Activated naive CD8-positive, alpha-beta T cell treated with anti-CD3 and anti-CD28 coated beads, Interleukin-2, amount 50 U/mL, for 24 hours (primary cell): ENCODE measurements around the gene REPS2.

Experiments
- ATAC-seq: fragments of 150-1000 bp; cut with Tn5 transposase; one replicate; pipeline ENCODE4 v1.10.0; 2021
- DNase-seq: peaks from one replicate; pipeline ENCODE4 v3.0.0; 2021
- H3K27ac Mint-ChIP-seq: one replicate; pipeline ENCODE4 v1.8.0; 2021; ENCODE audit warnings: mild to moderate bottlenecking, mixed read lengths
- H3K27me3 Mint-ChIP-seq: one replicate; pipeline ENCODE4 v1.8.0; 2021; ENCODE audit warnings: mixed read lengths
- H3K36me3 Mint-ChIP-seq: one replicate; pipeline ENCODE4 v1.8.0; 2021; ENCODE audit warnings: low read depth, mixed read lengths
- H3K4me1 Mint-ChIP-seq: one replicate; pipeline ENCODE4 v1.8.0; 2021; ENCODE audit warnings: mixed read lengths
- H3K4me3 Mint-ChIP-seq: one replicate; pipeline ENCODE4 v1.8.0; 2021; ENCODE audit warnings: mild to moderate bottlenecking, moderate library complexity, mixed read lengths
- H3K9me3 Mint-ChIP-seq: one replicate; pipeline ENCODE4 v1.8.0; 2021; ENCODE audit warnings: mixed read lengths

The REPS2 gene

DNA sequence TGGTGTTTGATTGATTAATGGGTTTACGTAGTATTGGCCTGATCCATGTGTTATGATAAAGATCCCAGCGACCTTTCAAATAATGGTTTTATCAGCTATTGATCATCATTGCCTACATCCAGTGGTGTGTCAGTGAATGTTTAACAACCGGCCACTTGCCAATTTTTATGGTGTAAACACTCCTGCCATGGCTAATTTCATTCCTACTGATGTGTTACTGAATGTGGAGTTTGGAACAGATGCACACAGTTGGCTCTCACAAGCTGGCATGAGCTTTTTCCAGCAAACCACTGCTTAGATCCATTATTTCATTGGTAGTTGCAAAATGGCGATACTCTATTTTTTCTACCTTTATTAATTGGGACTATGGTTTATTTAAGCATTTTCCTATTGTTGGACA is 139.9 kb downstream of the REPS2 start:
- H3K27ac Mint-ChIP-seq, result no peak overlapping the region
- no peaks in the 10 kb centered on the region for H3K9me3 Mint-ChIP-seq
- H3K4me3 Mint-ChIP-seq, result no peak overlapping the region
- no peaks in the 10 kb centered on the region for H3K4me1 Mint-ChIP-seq
- no peaks in the 10 kb centered on the region for H3K36me3 Mint-ChIP-seq
- H3K27me3 Mint-ChIP-seq, result peaks cover 2% of the 10 kb centered on the region
- ATAC-seq (no peak), DNase-seq (no peak)

DNA sequence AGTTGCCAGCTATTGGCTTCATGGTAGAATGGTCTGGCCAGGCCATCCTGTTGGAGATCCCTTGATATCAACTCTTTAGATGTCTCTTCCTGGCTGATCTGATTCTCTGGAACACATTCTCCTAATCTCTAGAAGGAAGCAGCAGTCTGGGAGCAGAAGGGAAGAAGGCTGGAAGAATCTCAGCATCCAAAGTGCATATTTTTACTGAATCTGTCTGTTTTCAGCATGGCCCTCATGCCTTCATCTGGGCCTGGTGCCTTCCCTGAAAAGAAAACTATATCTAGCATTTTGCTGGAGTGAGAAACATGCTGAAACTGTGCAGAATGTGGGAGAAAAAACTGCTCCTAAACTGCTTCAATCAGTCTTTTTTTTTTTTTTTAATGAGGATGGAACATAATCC is 148.7 kb downstream of the REPS2 start:
- H3K27ac Mint-ChIP-seq, result no peak overlapping the region
- DNase-seq (no peak), ATAC-seq (no peak)
- no peak overlapping the region for H3K4me3 Mint-ChIP-seq
- H3K9me3 Mint-ChIP-seq, result no peaks in the 10 kb centered on the region
- H3K36me3 Mint-ChIP-seq, result no peaks in the 10 kb centered on the region
- H3K4me1 Mint-ChIP-seq, result no peaks in the 10 kb centered on the region
- H3K27me3 Mint-ChIP-seq, result peaks cover 2% of the 10 kb centered on the region

DNA sequence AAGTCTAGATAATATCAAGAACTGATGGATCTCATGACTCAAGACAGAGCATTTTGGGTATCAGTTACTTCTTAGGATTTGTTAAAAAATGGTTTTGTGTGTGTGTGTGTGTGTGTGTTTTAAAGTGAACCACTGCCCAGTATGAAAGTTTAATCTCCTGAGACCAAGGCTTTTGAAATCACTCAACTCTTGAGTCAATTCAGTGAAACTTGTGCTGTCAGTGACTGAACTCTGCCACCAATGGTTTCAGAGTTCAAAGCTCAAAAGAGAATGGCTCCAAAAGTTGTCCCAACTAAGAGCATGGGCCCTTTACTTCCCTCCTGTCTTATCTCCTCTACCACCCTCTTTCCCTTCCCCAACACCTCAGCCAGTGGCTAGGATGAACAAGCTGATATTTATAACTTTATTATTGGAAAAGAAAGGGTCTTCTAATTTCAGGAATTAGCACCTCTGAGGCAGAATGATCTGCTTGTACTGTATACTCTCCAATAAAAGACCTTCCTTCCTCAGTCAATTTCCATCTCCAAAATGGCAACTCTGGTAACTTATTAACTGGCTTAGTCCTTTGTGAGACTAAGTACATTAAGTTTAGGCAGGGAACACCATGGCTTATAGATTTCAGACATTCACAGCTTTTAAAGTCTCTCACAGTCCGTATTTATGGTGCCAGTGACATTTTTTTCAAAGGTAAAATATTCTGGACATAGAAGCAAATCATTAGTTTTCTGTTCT is 152.2 kb downstream of the REPS2 start:
- H3K36me3 Mint-ChIP-seq, result no peaks in the 10 kb centered on the region
- no peak overlapping the region for H3K4me3 Mint-ChIP-seq
- ATAC-seq, result no peak
- no peak for DNase-seq
- H3K4me1 Mint-ChIP-seq, result no peaks in the 10 kb centered on the region
- H3K27ac Mint-ChIP-seq, result no peak overlapping the region
- no peaks in the 10 kb centered on the region for H3K9me3 Mint-ChIP-seq
- peaks cover 2% of the 10 kb centered on the region for H3K27me3 Mint-ChIP-seq

DNA sequence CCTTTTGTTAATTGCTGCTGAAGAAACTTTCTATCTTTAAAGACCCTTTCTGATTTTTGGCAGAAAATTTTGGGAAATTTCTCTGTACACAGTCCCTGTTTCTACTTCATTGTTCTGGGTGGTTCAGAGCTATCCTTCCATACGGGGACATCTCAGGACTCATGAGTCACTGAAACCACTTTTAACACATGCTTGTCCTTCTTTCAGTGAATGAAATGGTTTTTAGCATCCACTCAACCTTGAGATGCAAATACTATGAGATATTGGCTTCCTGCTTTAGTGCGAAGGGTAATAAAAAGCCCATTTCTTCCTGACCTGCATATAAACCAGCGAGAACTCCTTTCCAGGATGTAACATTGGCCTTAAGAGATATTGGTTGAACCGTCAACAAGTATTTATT is 158.0 kb downstream of the REPS2 start:
- no peaks in the 10 kb centered on the region for H3K27me3 Mint-ChIP-seq

DNA sequence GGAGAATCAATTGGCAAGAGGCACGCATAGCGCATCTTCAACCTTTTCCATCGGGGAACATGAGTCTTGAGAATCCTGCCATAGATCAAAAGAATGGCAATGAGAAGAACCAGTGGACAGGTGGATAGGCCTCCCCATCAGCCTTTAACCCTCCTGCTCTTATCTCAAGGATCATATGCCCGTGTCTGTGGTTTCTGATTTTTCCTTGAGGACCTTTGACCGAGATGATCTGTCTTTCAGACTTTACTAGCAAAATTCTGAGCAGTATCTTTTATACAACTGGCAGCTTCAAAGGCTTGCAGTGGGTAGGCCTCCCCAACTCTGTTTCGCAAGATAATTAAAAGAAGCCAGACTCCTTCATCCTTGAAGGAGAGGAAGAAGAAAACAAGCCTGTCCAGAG is 174.4 kb downstream of the REPS2 start:
- no peak overlapping the region for H3K27ac Mint-ChIP-seq
- no peaks in the 10 kb centered on the region for H3K4me1 Mint-ChIP-seq
- no peak overlapping the region for H3K4me3 Mint-ChIP-seq
- H3K9me3 Mint-ChIP-seq, result no peaks in the 10 kb centered on the region
- H3K27me3 Mint-ChIP-seq, result no peaks in the 10 kb centered on the region
- H3K36me3 Mint-ChIP-seq, result no peaks in the 10 kb centered on the region
- DNase-seq, result no peak
- ATAC-seq, result no peak

More for the DNA sequence above, 158.0 kb downstream of the REPS2 start:
- no peak overlapping the region for H3K27ac Mint-ChIP-seq
- DNase-seq (no peak), ATAC-seq (no peak)
- no peaks in the 10 kb centered on the region for H3K9me3 Mint-ChIP-seq
- no peaks in the 10 kb centered on the region for H3K4me1 Mint-ChIP-seq
- H3K4me3 Mint-ChIP-seq, result no peak overlapping the region
- no peaks in the 10 kb centered on the region for H3K36me3 Mint-ChIP-seq

DNA sequence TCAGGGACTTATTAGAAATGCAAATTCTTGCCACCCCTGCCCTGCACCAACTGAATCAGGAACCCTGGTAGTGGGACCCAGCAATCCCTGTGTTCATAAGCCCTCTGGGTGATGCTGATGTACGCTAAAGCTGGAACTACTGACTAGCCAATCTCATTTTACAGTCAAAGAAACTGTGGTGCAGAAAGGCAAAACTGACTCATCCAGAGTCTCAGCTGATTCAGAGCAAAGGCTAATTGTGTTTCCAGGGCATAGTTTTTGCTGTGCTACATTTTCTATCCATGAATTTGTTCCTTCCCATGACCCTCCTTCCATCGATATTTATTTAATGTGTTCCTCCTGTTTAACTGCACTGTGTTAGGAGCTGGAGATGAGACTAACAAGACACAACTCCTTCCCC is 207.5 kb downstream of the REPS2 start:
- no peaks in the 10 kb centered on the region for H3K36me3 Mint-ChIP-seq
- no peak overlapping the region for H3K4me3 Mint-ChIP-seq
- no peaks in the 10 kb centered on the region for H3K9me3 Mint-ChIP-seq
- ATAC-seq (no peak), DNase-seq (no peak)
- H3K4me1 Mint-ChIP-seq, result no peaks in the 10 kb centered on the region
- no peak overlapping the region for H3K27ac Mint-ChIP-seq
- H3K27me3 Mint-ChIP-seq, result no peaks in the 10 kb centered on the region

DNA sequence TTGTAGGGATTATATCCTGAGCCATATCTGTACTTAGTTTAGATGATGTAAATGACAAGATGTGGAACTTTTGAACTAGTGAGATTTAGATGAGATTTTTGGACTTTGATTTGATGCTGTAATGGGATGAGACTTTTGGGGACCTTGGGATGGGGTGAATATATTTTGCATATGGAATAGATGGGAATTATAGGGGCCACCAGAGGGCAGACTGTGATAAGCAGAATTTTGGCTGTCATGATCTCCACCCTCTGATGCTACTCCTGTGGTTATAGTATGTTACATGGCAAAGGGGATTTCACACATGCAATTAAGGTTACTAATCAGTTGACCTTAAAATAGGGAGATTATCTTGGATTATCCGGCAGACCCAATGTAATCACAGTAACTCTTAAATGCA is 214.5 kb downstream of the REPS2 start:
- Mint-ChIP-seq H3K27me3 (no peaks in the 10 kb centered on the region), H3K4me1 (no peaks in the 10 kb centered on the region), H3K36me3 (no peaks in the 10 kb centered on the region), H3K27ac (no peak overlapping the region), H3K9me3 (peaks cover 23% of the 10 kb centered on the region), H3K4me3 (no peak overlapping the region)
- DNase-seq (no peak), ATAC-seq (no peak)

DNA sequence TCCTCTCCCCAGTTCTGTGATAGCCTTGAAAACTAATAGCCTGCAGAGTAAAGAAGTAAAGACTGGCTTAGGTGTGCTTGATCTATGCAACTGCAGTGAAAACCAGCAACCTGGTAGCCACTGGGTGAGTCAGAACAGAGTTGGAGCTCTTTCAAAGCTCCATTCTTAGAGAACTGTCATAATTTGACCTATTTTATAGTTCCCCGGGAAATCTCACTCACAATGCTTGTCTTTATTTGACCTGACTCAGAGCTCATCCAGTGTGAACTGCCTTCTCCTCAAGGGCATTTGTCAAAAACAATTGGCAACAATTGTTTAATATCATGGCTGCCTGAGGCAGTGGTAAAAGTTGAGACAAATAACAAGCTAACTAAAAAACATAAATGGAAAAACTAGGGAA is 215.5 kb downstream of the REPS2 start:
- Mint-ChIP-seq H3K4me3 (no peak overlapping the region), H3K27ac (no peak overlapping the region), H3K4me1 (no peaks in the 10 kb centered on the region), H3K27me3 (no peaks in the 10 kb centered on the region), H3K9me3 (peaks cover 23% of the 10 kb centered on the region), H3K36me3 (no peaks in the 10 kb centered on the region)
- DNase-seq, result no peak
- no peak for ATAC-seq

DNA sequence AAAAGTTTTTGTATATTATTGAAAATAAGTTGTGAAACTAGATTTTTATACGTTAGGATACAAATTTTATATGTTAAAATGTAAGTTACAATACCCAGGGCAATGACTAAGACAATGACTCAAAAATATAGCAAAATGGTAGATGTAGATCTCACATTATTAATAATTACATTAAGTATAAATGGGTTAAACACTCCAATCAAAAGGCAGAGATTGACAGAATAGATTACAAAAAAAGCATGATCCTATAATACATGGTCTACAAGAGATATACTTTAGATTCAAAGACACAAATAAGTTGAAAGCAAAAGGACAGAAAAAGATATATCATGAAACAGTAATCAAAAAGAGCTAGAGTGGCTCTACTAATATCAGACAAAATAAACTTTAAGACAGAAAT is 217.6 kb downstream of the REPS2 start:
- Mint-ChIP-seq H3K27me3 (no peaks in the 10 kb centered on the region), H3K27ac (no peak overlapping the region), H3K4me1 (no peaks in the 10 kb centered on the region), H3K4me3 (no peak overlapping the region), H3K36me3 (no peaks in the 10 kb centered on the region), H3K9me3 (peaks cover 23% of the 10 kb centered on the region)
- ATAC-seq (no peak), DNase-seq (no peak)

DNA sequence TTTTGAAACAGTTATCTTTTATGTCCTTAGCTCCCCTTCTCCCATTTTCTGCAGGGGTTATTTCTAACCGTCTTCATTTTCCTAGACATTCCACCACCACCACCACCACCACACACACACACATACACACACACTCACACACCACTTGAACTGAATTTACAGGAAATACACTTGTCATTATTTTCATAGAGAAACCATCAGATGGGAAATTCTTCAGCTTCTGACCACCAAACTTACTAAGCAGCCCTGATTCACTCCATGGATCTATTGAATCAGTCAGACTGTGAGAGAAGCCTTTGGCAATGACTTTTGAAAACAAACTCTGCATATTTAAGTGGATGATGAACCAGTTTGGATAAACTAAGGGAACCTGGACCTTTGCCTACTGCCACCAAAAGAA is 218.5 kb downstream of the REPS2 start:
- ATAC-seq (no peak), DNase-seq (no peak)
- H3K27ac Mint-ChIP-seq, result no peak overlapping the region
- H3K4me1 Mint-ChIP-seq, result no peaks in the 10 kb centered on the region
- H3K9me3 Mint-ChIP-seq, result peaks cover 23% of the 10 kb centered on the region
- H3K27me3 Mint-ChIP-seq, result no peaks in the 10 kb centered on the region
- H3K4me3 Mint-ChIP-seq, result no peak overlapping the region
- H3K36me3 Mint-ChIP-seq, result no peaks in the 10 kb centered on the region

DNA sequence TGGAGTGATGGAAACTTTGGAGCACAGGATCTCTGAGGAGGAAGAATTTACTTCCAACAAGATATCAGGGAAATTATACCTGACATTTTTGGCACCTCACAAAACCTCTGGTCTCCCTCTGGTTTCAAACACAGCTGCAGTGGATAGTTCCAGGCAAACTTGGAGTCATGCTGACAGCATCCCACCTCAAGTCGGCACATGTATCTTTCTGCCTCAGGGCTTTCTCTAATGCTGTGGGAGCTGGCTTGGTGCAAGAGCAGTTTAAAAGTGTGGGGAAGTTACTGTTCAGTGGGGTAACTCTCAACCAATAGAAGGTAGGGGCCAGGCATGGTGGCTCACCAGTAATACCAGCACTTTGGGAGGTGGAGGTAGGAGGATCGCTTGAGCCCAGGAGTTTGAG is 221.5 kb downstream of the REPS2 start:
- Mint-ChIP-seq H3K27me3 (no peaks in the 10 kb centered on the region), H3K4me1 (no peaks in the 10 kb centered on the region), H3K27ac (no peak overlapping the region), H3K9me3 (peaks cover 13% of the 10 kb centered on the region), H3K36me3 (no peaks in the 10 kb centered on the region), H3K4me3 (no peak overlapping the region)
- ATAC-seq (no peak), DNase-seq (no peak)

DNA sequence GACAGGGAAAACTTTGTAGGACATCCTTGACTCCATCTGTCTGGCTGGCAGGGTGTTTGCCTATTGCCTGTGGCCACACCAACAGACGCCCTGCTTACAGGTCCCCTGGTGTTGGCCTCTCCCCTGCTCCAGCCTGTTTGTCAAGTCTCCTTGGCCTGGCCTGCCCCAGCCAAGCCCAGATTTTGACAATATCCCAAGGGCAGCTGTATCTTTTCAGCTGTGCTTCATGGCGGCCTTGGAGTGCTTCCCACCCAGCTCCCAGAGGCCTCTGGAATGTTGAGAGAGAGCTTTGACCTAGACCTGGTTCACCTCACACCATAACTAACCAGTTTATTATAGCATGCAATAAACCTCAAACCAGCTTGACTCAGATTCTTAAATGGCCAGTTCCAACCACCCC is 224.5 kb downstream of the REPS2 start:
- Mint-ChIP-seq H3K27ac (no peak overlapping the region), H3K36me3 (no peaks in the 10 kb centered on the region), H3K4me3 (no peak overlapping the region), H3K4me1 (no peaks in the 10 kb centered on the region), H3K27me3 (no peaks in the 10 kb centered on the region), H3K9me3 (no peaks in the 10 kb centered on the region)
- ATAC-seq (no peak), DNase-seq (no peak)

DNA sequence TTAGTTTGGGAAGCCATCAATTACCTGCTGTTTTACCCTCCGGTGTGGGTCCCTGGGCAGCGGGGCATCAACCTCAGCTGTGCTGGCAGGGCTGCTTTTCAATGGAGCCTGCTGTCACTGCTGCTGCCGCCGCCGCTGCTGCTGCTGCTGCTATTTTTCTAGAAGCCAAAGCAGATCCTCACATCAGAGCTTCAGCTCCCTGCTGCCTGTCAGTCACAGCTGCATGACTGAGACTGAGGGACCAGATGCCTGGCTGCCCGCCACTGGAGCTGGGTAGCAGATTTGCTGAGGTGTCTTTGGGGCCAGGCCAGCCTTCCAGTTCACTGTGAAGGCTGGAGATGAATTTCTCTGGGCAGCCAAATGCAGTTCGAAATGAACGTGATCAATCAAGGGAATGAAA is 228.2 kb downstream of the REPS2 start:
- H3K36me3 Mint-ChIP-seq, result no peaks in the 10 kb centered on the region
- no peak overlapping the region for H3K4me3 Mint-ChIP-seq
- H3K27ac Mint-ChIP-seq, result no peak overlapping the region
- H3K27me3 Mint-ChIP-seq, result no peaks in the 10 kb centered on the region
- H3K9me3 Mint-ChIP-seq, result no peaks in the 10 kb centered on the region
- no peak for ATAC-seq
- DNase-seq, result no peak
- H3K4me1 Mint-ChIP-seq, result no peaks in the 10 kb centered on the region

DNA sequence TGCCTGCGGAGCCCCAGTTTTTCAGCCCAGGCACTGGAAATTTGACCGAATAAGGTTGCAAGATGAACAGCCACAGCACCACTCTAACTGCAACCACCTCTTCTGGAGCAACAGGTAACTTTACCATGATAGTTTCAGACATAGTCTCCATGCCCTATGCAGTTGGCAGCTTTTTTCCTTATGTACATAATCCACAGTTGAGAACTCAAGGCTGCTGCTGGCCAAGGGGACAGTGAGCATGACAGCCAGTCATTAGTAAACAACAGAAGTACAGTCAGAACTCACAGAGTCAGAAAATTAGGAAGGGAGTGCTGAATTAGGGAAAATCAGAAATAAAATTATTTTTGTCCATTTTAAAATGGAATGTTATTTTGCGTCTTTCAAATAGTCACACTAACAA is 235.9 kb downstream of the REPS2 start:
- no peak for ATAC-seq
- no peak for DNase-seq
- Mint-ChIP-seq H3K4me3 (no peak overlapping the region), H3K9me3 (no peaks in the 10 kb centered on the region), H3K4me1 (no peaks in the 10 kb centered on the region), H3K36me3 (no peaks in the 10 kb centered on the region), H3K27ac (no peak overlapping the region), H3K27me3 (no peaks in the 10 kb centered on the region)

DNA sequence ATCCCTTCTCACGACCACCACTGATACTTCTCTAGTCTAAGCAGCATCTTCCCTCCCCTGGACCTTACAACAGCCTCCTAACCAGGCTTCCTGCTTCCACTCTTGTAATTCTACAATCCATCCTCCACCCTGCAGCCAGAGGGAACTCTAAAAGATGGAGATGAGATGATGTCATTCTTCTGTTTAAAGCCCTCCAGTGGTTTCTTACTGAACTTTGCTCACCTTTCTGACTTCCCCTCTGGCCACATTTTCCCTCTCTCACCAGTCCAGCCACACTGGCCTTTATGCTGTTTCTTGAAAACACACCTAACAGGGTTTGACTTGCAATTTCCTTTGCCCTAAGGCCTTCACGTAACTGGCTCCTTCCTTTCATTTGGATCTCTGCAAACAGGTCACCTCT is 237.1 kb downstream of the REPS2 start:
- Mint-ChIP-seq H3K4me3 (no peak overlapping the region), H3K4me1 (no peaks in the 10 kb centered on the region), H3K36me3 (no peaks in the 10 kb centered on the region), H3K27ac (no peak overlapping the region), H3K27me3 (no peaks in the 10 kb centered on the region), H3K9me3 (no peaks in the 10 kb centered on the region)
- ATAC-seq, result no peak
- no peak for DNase-seq

DNA sequence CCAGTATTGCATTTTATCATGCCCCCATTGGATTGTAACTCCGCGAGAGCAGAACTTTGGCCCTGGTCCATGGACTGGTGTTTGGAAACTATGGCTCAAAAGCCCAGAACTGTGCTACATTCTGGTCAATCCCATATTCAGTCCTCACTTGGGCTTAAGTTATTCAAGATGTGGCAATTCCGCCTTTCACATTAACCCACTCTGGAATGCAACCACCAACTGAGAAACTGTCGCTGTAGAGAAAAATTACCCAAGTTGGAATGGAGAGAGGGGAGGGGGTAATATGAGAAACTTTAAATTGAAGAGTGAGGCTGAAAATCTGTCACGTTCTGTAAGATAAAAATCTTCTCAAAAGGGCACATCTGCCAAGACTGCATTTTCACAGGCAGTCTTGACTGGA is 239.0 kb downstream of the REPS2 start:
- Mint-ChIP-seq H3K27ac (no peak overlapping the region), H3K36me3 (no peaks in the 10 kb centered on the region), H3K9me3 (no peaks in the 10 kb centered on the region), H3K4me3 (no peak overlapping the region), H3K4me1 (no peaks in the 10 kb centered on the region), H3K27me3 (no peaks in the 10 kb centered on the region)
- DNase-seq (no peak), ATAC-seq (no peak)
